ENCODE results near the gene ZSCAN10. TPM values are rescaled to one million over a fixed set of nuclear protein-coding genes. Genes with fewer than 3 reads are reported as not detected.

ZSCAN10 gene
- total and polyA plus RNA-seq, 2 of the 13 experiments (the other 11 are each of a cell fraction or from before 2014, with no cell fraction given): not detected

- no peaks in the 10 kb centered on the region for H3K9me3 ChIP-seq (ENCODE audit: low read length)
- CTCF ChIA-PET (ENCODE audit: low intra/inter-chr PET ratio, low total read pairs): no interaction called here
- H3K79me2 ChIP-seq (ENCODE audit: insufficient read depth, low read length): no peaks in the 10 kb centered on the region
- H3K4me1 ChIP-seq (ENCODE audit: insufficient read depth, low read length): peaks cover 36% of the 10 kb centered on the region
- no TSS peak for BruUV-seq (replicated peaks)
- no peak overlapping the region for H3K9ac ChIP-seq (ENCODE audit: insufficient read depth, low read depth, low read length)
- no peak for ATAC-seq
- H4K20me1 ChIP-seq (ENCODE audit: insufficient read depth, low read length): no peaks in the 10 kb centered on the region
- H3K4me2 ChIP-seq (ENCODE audit: low read depth, low read length): no peak overlapping the region
- TF ChIP-seq NRL (CRISPR knock-in tag; IDR thresholded peaks at IDR 0.05; ENCODE audit: borderline replicate concordance): no peak
- no peak for TF ChIP-seq TEF (CRISPR knock-in tag; IDR thresholded peaks at IDR 0.05)
- no peak for TF ChIP-seq KIAA2018 (CRISPR knock-in tag; IDR thresholded peaks at IDR 0.05; ENCODE audit: borderline replicate concordance)
- no peak overlapping the region for H2AFZ ChIP-seq (ENCODE audit: low read length)
- FAIRE-seq: no peak
- in situ Hi-C loops (cut with HindIII; ENCODE audit: extremely low pct_ligation_motif_present, low pct_unique_long_range_greater_than_20kb): no loop called here
- no peak for DNase-seq (ENCODE audit: low spot score)
- intact Hi-C loops (cut with micrococcal nuclease; ENCODE audit: unreplicated experiment): no loop called here
- H3K36me3 ChIP-seq (replicated peaks in 1 of 2; ENCODE audit: control insufficient read depth in 1 of 2, insufficient read depth in 2 of 2, low read length in 2 of 2): no peaks in the 10 kb centered on the region
- POLR2A ChIA-PET: no interaction called here
- peaks cover 0 to 7% of the 10 kb centered on the region in 2 experiments; a peak in 1 of 5 replicates for H3K27me3 ChIP-seq (ENCODE audit: control insufficient read depth in 1 of 2, insufficient read depth in 2 of 2, low read length in 2 of 2)
- WGBS (ENCODE audit: low lambda C conversion rate): 94% methylated on average over 16 of the region's 23 CpGs
- H3K27ac ChIP-seq (ENCODE audit: extremely low read length, insufficient read depth, low read length): no peak overlapping the region
- no peak overlapping the region for H3K4me3 ChIP-seq (replicated peaks in 1 of 3; ENCODE audit: insufficient read depth in 1 of 3, low read depth in 2 of 3, low read length in 3 of 3)
Measured at GRCh38 chr16:3141781-3142311, 42.8 kb upstream of the ZSCAN10 start.
